Adrenal gland (tissue), 5 donors: ENCODE data around the gene CLIP4.

Experiments used
- POLR2A ChIP-seq, 2 donors: fragments of 450-650 bp; IDR thresholded peaks; one replicate each; pipeline ENCODE4 v1.6.1; 2017; ENCODE audit warnings: antibody characterized with exemption in 2 of 2, mild to moderate bottlenecking in 2 of 2, moderate library complexity in 1 of 2
- TF ChIP-seq, protein P1 (sequence below), 6 experiments: fragments of 450-650 bp in 4 of 6; fragments of 200-600 bp in 2 of 6; sonication (generic) in 1 of 6; IDR thresholded peaks; 1 replicate in 5 of 6; 2 replicates in 1 of 6; pipeline versions ENCODE4 v1.5.1 to v1.8.0; 2016 to 2021; ENCODE audit warnings: antibody characterized with exemption in 6 of 6, mild to moderate bottlenecking in 2 of 6, moderate library complexity in 1 of 6
- donor health status: DM: no; HTN: no; CAD: no.

GRCh38 chr2:29207352-29208148 is 92.3 kb downstream of the CLIP4 start:
- TF ChIP-seq POLR2A (IDR thresholded peaks at IDR 0.05): no peak
- TF ChIP-seq, protein P1, sequence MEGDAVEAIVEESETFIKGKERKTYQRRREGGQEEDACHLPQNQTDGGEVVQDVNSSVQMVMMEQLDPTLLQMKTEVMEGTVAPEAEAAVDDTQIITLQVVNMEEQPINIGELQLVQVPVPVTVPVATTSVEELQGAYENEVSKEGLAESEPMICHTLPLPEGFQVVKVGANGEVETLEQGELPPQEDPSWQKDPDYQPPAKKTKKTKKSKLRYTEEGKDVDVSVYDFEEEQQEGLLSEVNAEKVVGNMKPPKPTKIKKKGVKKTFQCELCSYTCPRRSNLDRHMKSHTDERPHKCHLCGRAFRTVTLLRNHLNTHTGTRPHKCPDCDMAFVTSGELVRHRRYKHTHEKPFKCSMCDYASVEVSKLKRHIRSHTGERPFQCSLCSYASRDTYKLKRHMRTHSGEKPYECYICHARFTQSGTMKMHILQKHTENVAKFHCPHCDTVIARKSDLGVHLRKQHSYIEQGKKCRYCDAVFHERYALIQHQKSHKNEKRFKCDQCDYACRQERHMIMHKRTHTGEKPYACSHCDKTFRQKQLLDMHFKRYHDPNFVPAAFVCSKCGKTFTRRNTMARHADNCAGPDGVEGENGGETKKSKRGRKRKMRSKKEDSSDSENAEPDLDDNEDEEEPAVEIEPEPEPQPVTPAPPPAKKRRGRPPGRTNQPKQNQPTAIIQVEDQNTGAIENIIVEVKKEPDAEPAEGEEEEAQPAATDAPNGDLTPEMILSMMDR (IDR thresholded peaks at IDR 0.05): no peak
